Fibroblast of lung (primary cell): ENCODE measurements around the gene PARVG. TPM values are rescaled to one million over a fixed set of nuclear protein-coding genes. Genes with fewer than 3 reads are reported as not detected.

Experiments
- DNase-seq, 2 donors: peaks; one replicate each; pipeline versions ENCODE4 v3.0.0 to v3.0.0-alpha.2; 2010; ENCODE audit warnings: low read depth in 2 of 2
- H2AFZ ChIP-seq: 2 replicates; pipeline ENCODE4 v1.5.1; 2012; ENCODE audit warnings: low read length, control low read depth, inconsistent platforms
- H3K27ac ChIP-seq: 2 replicates; pipeline ENCODE4 v1.5.1; 2011; ENCODE audit warnings: low read length, control low read depth; ENCODE audit not compliant: insufficient read depth
- H3K27me3 ChIP-seq: 2 replicates; pipeline ENCODE4 v1.5.1; 2011; ENCODE audit warnings: mild to moderate bottlenecking, low read length; ENCODE audit not compliant: control insufficient read depth, insufficient read depth
- H3K36me3 ChIP-seq: 2 replicates; pipeline ENCODE4 v1.5.1; 2011; ENCODE audit warnings: low read length; ENCODE audit not compliant: control insufficient read depth, insufficient read depth
- H3K4me1 ChIP-seq: 2 replicates; pipeline ENCODE4 v1.5.1; 2011; ENCODE audit warnings: low read length; ENCODE audit not compliant: control insufficient read depth, insufficient read depth; ENCODE audit errors: extremely low read depth
- H3K4me2 ChIP-seq: 2 replicates; pipeline ENCODE4 v1.5.1; 2011; ENCODE audit warnings: low read length, control low read depth; ENCODE audit not compliant: insufficient read depth; ENCODE audit errors: extremely low read depth
- H3K4me3 ChIP-seq, 4 experiments: fragments of 200-600 bp in 1 of 4; sonication (generic) in 1 of 4; replicated peaks in 1 of 4; 2 replicates each; pipeline ENCODE4 v1.5.1; 2011 to 2016; ENCODE audit warnings: low read length in 4 of 4, low read depth in 3 of 4, mild to moderate bottlenecking in 3 of 4, control low read depth in 2 of 4, inconsistent platforms in 1 of 4, mixed read lengths in 1 of 4; ENCODE audit not compliant: insufficient read depth in 1 of 4; ENCODE audit errors: control extremely low read depth in 1 of 4
- H3K79me2 ChIP-seq: 2 replicates; pipeline ENCODE4 v1.5.1; 2012; ENCODE audit warnings: mild to moderate bottlenecking, low read length, inconsistent platforms; ENCODE audit not compliant: control insufficient read depth, insufficient read depth
- H3K9ac ChIP-seq: 2 replicates; pipeline ENCODE4 v1.5.1; 2011; ENCODE audit warnings: mild to moderate bottlenecking, low read length, control low read depth; ENCODE audit not compliant: insufficient read depth
- H3K9me3 ChIP-seq: 2 replicates; pipeline ENCODE4 v1.5.1; 2012; ENCODE audit warnings: low read depth, low read length; ENCODE audit not compliant: control insufficient read depth, insufficient read depth
- H4K20me1 ChIP-seq: 2 replicates; pipeline ENCODE4 v1.5.1; 2011; ENCODE audit warnings: low read length; ENCODE audit not compliant: control insufficient read depth, insufficient read depth; ENCODE audit errors: extremely low read depth
- CTCF ChIP-seq, 2 donors: IDR thresholded peaks in 1 of 2; conservative IDR thresholded peaks in 1 of 2; 1 replicate in 1 of 2; 2 replicates in 1 of 2; pipeline ENCODE4 v1.5.1; 2011 to 2012; ENCODE audit warnings: low read length in 2 of 2, control low read depth in 1 of 2, inconsistent platforms in 1 of 2, low read depth in 1 of 2, mild to moderate bottlenecking in 1 of 2
- EZH2 ChIP-seq: IDR thresholded peaks from 2 replicates; pipeline ENCODE4 v1.5.1; 2012; ENCODE audit warnings: low read length, control low read depth, mild to moderate bottlenecking; ENCODE audit errors: missing control alignments
- polyA plus RNA-seq, 2 donors: library from polyadenylated mRNA; depleted of rRNA in 1 of 2; stranded (reverse) in 1 of 2; unstranded in 1 of 2; fragments of >200 nt; gene quantifications; 2 replicates each; pipeline ENCODE4 v1.2.1, GENCODE V29; 2011 to 2012; ENCODE audit warnings: missing spikeins in 1 of 2
- total RNA-seq: library from RNA; depleted of rRNA; stranded (reverse); fragments of >200 nt; gene quantifications from 2 replicates; pipeline ENCODE4 v1.2.1, GENCODE V29; 2014

PARVG gene
- total and polyA plus RNA-seq, 2 donors (not counting 1 experiment from before 2014, with no cell fraction given), result not detected

- TF ChIP-seq CTCF (conservative IDR thresholded peaks at IDR 0.05 in 1 of 2, IDR thresholded peaks at IDR 0.05 in 1 of 2; ENCODE audit: low read depth in 1 of 2, low read length in 2 of 2) (no peak), EZH2 (no peak)
- no peaks in the 10 kb centered on the region for H3K9me3 ChIP-seq
- no peaks in the 10 kb centered on the region for H4K20me1 ChIP-seq
- DNase-seq, result no peak
- H3K9ac ChIP-seq, result no peak overlapping the region
- no peak overlapping the region for H2AFZ ChIP-seq
- no peaks in the 10 kb centered on the region for H3K79me2 ChIP-seq
- H3K36me3 ChIP-seq, result no peaks in the 10 kb centered on the region
- H3K27ac ChIP-seq, result no peak overlapping the region
- no peak overlapping the region for H3K4me3 ChIP-seq
- H3K4me2 ChIP-seq, result no peak overlapping the region
- no peaks in the 10 kb centered on the region for H3K4me1 ChIP-seq
- peaks cover 4% of the 10 kb centered on the region for H3K27me3 ChIP-seq
Observed at GRCh38 chr22:44213489-44214043, 32.8 kb downstream of the PARVG start.

GRCh38 chr22:44214187-44214586, 33.5 kb downstream of the PARVG start:
- H4K20me1 ChIP-seq, result no peaks in the 10 kb centered on the region
- no peak overlapping the region for H3K9ac ChIP-seq
- no peaks in the 10 kb centered on the region for H3K36me3 ChIP-seq
- peaks cover 4% of the 10 kb centered on the region for H3K27me3 ChIP-seq
- H2AFZ ChIP-seq, result no peak overlapping the region
- no peaks in the 10 kb centered on the region for H3K79me2 ChIP-seq
- no peaks in the 10 kb centered on the region for H3K4me1 ChIP-seq
- no peak for DNase-seq
- TF ChIP-seq EZH2 (no peak), CTCF (conservative IDR thresholded peaks at IDR 0.05 in 1 of 2, IDR thresholded peaks at IDR 0.05 in 1 of 2; ENCODE audit: low read depth in 1 of 2, low read length in 2 of 2) (no peak)
- H3K4me2 ChIP-seq, result no peak overlapping the region
- H3K4me3 ChIP-seq, result no peak overlapping the region
- H3K27ac ChIP-seq, result no peak overlapping the region
- H3K9me3 ChIP-seq, result no peaks in the 10 kb centered on the region

- Histone ChIP-seq H3K27me3 (peaks cover 1% of the 10 kb centered on the region), H3K36me3 (no peaks in the 10 kb centered on the region), H3K4me3 (no peak overlapping the region), H3K4me1 (no peaks in the 10 kb centered on the region), H2AFZ (no peak overlapping the region), H3K79me2 (no peaks in the 10 kb centered on the region), H3K4me2 (no peak overlapping the region), H3K27ac (no peak overlapping the region), H3K9ac (no peak overlapping the region), H3K9me3 (no peaks in the 10 kb centered on the region), H4K20me1 (no peaks in the 10 kb centered on the region)
- DNase-seq, result no peak
- TF ChIP-seq CTCF (conservative IDR thresholded peaks at IDR 0.05 in 1 of 2, IDR thresholded peaks at IDR 0.05 in 1 of 2; ENCODE audit: low read depth in 1 of 2, low read length in 2 of 2), result no peak
- TF ChIP-seq EZH2, result no peak
Observed at GRCh38 chr22:44214764-44215163, 34.0 kb downstream of the PARVG start.
